Measurements from ENCODE around the gene ATP2B2.

The ATP2B2 gene

DNA sequence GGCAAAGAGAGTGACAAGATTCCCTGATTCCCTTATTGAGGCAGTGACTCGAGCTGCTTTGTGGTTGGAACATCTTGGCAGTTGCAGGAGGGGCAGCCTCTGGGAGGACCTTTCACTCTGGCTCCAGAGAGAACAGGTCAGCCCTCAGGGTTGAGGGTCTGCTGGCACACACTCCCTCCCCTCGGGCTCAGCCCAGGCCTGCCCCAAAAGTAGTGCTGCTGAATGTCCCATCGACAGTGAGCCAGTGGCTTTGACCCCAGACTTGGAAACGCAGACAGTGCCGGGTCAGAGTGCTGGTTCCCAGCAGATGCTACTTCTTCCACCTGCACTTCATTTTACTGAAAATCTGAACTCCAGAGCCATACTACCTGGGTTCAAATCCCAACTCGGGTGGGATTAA lies 25.6 kb upstream of the ATP2B2 start:
- Histone ChIP-seq H3K79me2 (ENCODE audit: insufficient read depth, low read length) (no peaks in the 10 kb centered on the region), H3K9me3 (ENCODE audit: insufficient read depth, low read depth, low read length) (no peaks in the 10 kb centered on the region), H2AFZ (ENCODE audit: low read length) (no peak overlapping the region), H3K9me2 (replicated peaks; ENCODE audit: low read depth, low read length) (no peaks in the 10 kb centered on the region), H3F3A (ENCODE audit: low read depth) (no peaks in the 10 kb centered on the region), H3K36me3 (ENCODE audit: insufficient read depth, low read length) (no peaks in the 10 kb centered on the region), H3K27me3 (ENCODE audit: insufficient read depth, low read length, poor library complexity, severe bottlenecking) (no peaks in the 10 kb centered on the region), H3K9ac (ENCODE audit: low read depth, low read length, poor library complexity, severe bottlenecking) (no peak overlapping the region), H3K4me3 (ENCODE audit: low read length, poor library complexity, severe bottlenecking) (no peak overlapping the region), H3K4me2 (ENCODE audit: low read depth, low read length, poor library complexity, severe bottlenecking) (no peak overlapping the region), H3K4me1 (ENCODE audit: insufficient read depth, low read length, poor library complexity, severe bottlenecking) (no peaks in the 10 kb centered on the region), H4K20me1 (ENCODE audit: insufficient read depth, low read length, poor library complexity, severe bottlenecking) (no peaks in the 10 kb centered on the region)
- TF ChIP-seq, protein P1, sequence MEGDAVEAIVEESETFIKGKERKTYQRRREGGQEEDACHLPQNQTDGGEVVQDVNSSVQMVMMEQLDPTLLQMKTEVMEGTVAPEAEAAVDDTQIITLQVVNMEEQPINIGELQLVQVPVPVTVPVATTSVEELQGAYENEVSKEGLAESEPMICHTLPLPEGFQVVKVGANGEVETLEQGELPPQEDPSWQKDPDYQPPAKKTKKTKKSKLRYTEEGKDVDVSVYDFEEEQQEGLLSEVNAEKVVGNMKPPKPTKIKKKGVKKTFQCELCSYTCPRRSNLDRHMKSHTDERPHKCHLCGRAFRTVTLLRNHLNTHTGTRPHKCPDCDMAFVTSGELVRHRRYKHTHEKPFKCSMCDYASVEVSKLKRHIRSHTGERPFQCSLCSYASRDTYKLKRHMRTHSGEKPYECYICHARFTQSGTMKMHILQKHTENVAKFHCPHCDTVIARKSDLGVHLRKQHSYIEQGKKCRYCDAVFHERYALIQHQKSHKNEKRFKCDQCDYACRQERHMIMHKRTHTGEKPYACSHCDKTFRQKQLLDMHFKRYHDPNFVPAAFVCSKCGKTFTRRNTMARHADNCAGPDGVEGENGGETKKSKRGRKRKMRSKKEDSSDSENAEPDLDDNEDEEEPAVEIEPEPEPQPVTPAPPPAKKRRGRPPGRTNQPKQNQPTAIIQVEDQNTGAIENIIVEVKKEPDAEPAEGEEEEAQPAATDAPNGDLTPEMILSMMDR (conservative IDR thresholded peaks at IDR 0.05; ENCODE audit: low read length), result no peak
- no peak for TF ChIP-seq EZH2phosphoT487 (IDR thresholded peaks at IDR 0.05; ENCODE audit: borderline replicate concordance)

DNA sequence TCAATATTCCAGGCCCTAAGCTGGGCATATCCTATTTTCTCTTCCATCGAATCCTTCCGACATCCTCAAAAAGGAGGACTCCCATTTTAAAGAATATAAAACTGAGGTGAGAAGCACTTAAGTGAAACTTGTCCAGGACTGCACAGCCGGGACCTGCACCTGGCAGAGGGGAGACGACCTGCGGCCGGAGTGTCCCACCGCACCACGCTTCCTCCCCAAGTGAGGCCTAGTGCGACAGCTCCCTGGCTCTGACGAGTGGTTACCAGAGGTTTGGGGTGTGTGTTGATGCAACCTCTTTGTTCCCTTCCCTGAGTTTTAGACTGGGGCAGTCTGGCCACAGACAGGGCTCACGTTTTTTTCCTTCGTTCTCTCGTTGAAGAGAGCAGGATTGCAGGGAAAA lies 24.9 kb upstream of the ATP2B2 start:
- Histone ChIP-seq H3F3A (ENCODE audit: low read depth) (no peaks in the 10 kb centered on the region), H3K4me1 (ENCODE audit: insufficient read depth, low read length, poor library complexity, severe bottlenecking) (no peaks in the 10 kb centered on the region), H4K20me1 (ENCODE audit: insufficient read depth, low read length, poor library complexity, severe bottlenecking) (no peaks in the 10 kb centered on the region), H3K9me2 (replicated peaks; ENCODE audit: low read depth, low read length) (no peaks in the 10 kb centered on the region), H3K36me3 (ENCODE audit: insufficient read depth, low read length) (no peaks in the 10 kb centered on the region), H3K4me2 (ENCODE audit: low read depth, low read length, poor library complexity, severe bottlenecking) (no peak overlapping the region), H2AFZ (ENCODE audit: low read length) (no peak overlapping the region), H3K4me3 (ENCODE audit: low read length, poor library complexity, severe bottlenecking) (no peak overlapping the region), H3K9ac (ENCODE audit: low read depth, low read length, poor library complexity, severe bottlenecking) (no peak overlapping the region), H3K27me3 (ENCODE audit: insufficient read depth, low read length, poor library complexity, severe bottlenecking) (no peaks in the 10 kb centered on the region), H3K9me3 (ENCODE audit: insufficient read depth, low read depth, low read length) (no peaks in the 10 kb centered on the region), H3K79me2 (ENCODE audit: insufficient read depth, low read length) (no peaks in the 10 kb centered on the region)
- TF ChIP-seq EZH2phosphoT487 (IDR thresholded peaks at IDR 0.05; ENCODE audit: borderline replicate concordance), result no peak
- TF ChIP-seq, protein P1 (conservative IDR thresholded peaks at IDR 0.05; ENCODE audit: low read length), result no peak

DNA sequence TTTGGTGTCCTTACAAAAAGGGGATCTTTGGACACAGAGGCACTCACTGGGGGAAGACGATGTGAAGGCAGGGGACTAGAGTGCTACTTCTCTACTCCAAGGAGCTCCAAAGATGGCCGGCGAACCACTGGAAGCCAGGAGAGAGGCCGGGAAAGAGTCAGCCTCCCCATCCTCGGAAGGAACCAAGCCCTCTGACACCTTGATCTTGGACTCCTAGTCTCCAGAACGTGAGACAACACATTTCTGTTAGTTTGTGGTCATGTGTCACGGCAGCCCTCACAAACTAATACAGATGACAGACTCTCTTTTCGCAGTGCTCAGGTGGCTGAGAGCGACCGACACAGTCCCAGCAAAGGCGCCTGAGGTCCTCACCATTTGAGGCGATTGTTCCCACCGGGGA lies 24.4 kb upstream of the ATP2B2 start:
- TF ChIP-seq, protein P1 (conservative IDR thresholded peaks at IDR 0.05; ENCODE audit: low read length), result no peak
- Histone ChIP-seq H3K9ac (ENCODE audit: low read depth, low read length, poor library complexity, severe bottlenecking) (no peak overlapping the region), H3K9me2 (replicated peaks; ENCODE audit: low read depth, low read length) (no peaks in the 10 kb centered on the region), H4K20me1 (ENCODE audit: insufficient read depth, low read length, poor library complexity, severe bottlenecking) (no peaks in the 10 kb centered on the region), H3K4me1 (ENCODE audit: insufficient read depth, low read length, poor library complexity, severe bottlenecking) (no peaks in the 10 kb centered on the region), H3K27me3 (ENCODE audit: insufficient read depth, low read length, poor library complexity, severe bottlenecking) (no peaks in the 10 kb centered on the region), H3F3A (ENCODE audit: low read depth) (no peaks in the 10 kb centered on the region), H3K4me3 (ENCODE audit: low read length, poor library complexity, severe bottlenecking) (no peak overlapping the region), H2AFZ (ENCODE audit: low read length) (no peak overlapping the region), H3K36me3 (ENCODE audit: insufficient read depth, low read length) (no peaks in the 10 kb centered on the region), H3K79me2 (ENCODE audit: insufficient read depth, low read length) (no peaks in the 10 kb centered on the region), H3K9me3 (ENCODE audit: insufficient read depth, low read depth, low read length) (no peaks in the 10 kb centered on the region), H3K4me2 (ENCODE audit: low read depth, low read length, poor library complexity, severe bottlenecking) (no peak overlapping the region)

Data from Loucy (cell line).